ENCODE measurements around the gene ATR. TPM values are rescaled to one million over a fixed set of nuclear protein-coding genes. Genes with fewer than 3 reads are reported as not detected.

Gene ATR
- total and polyA plus RNA-seq, 10 of the 15 experiments (the other 5 are each of a cell fraction or from before 2014, with no cell fraction given), result 21.0 to 41.5 (median 30.1) TPM

GRCh38 chr3:142534543-142534942 is 44.0 kb downstream of the ATR start:
- FAIRE-seq, result no peak
- H3K9me3 ChIP-seq (replicated peaks; ENCODE audit: control insufficient read depth, insufficient read depth, low read length), result no peaks in the 10 kb centered on the region
- no peaks in the 10 kb centered on the region for H3K79me2 ChIP-seq (ENCODE audit: control insufficient read depth, insufficient read depth, low read length)
- in situ Hi-C loops (cut with MboI) (no loop called here), intact Hi-C loops (cut with micrococcal nuclease; ENCODE audit: unreplicated experiment) (no loop called here)
- no peaks in the 10 kb centered on the region for H3K27me3 ChIP-seq (replicated peaks in 1 of 2; ENCODE audit: control insufficient read depth in 2 of 2, insufficient read depth in 2 of 2, low read length in 1 of 2)
- ChIA-PET SMC1A (ENCODE audit: uncharacterized antibody, unreplicated experiment) (interaction anchor here (0.8 kb wide), 1 partner anchor 13 kb away, joined by 3 read pairs; no protein-coding TSS in a partner anchor), CTCF (interaction anchor here (0.6 kb wide), 1 partner anchor 32 kb away, joined by 3 read pairs; no protein-coding TSS in a partner anchor), RAD21 (ENCODE audit: unreplicated experiment) (no interaction called here), POLR2A (no interaction called here)
- DNase-seq (ENCODE audit: low read depth, low spot score), result no peak
- no peaks in the 10 kb centered on the region for H4K20me1 ChIP-seq (ENCODE audit: control insufficient read depth, insufficient read depth)
- no peak overlapping the region for H3K27ac ChIP-seq (ENCODE audit: control insufficient read depth, insufficient read depth)
- 93% methylated on average over 2 of the region's 2 CpGs for WGBS (ENCODE audit: insufficient coverage, insufficient replicate concordance, low lambda C conversion rate, missing lambda C conversion rate)
- ATAC-seq, result no peak
- no peak overlapping the region for H3K4me3 ChIP-seq
- peaks cover 0 to 16% of the 10 kb centered on the region in 2 experiments; a peak in 3 of 4 replicates for H3K36me3 ChIP-seq (ENCODE audit: control insufficient read depth in 2 of 2, insufficient read depth in 2 of 2, low read length in 1 of 2)
- no peaks in the 10 kb centered on the region for H3K4me1 ChIP-seq (ENCODE audit: control insufficient read depth, insufficient read depth, low read length)
- H3K9ac ChIP-seq (ENCODE audit: control insufficient read depth, insufficient read depth, low read length), result no peak overlapping the region
- no peak overlapping the region for H3K4me2 ChIP-seq (ENCODE audit: control insufficient read depth, insufficient read depth)
- no peak overlapping the region for H2AFZ ChIP-seq (ENCODE audit: control insufficient read depth, low read depth, low read length)
- no TSS peak for BruUV-seq (replicated peaks)
- TF ChIP-seq MYB (IDR thresholded peaks at IDR 0.05; ENCODE audit: borderline replicate concordance, low read depth, low read length), result no peak
- TF ChIP-seq SIN3A (IDR thresholded peaks at IDR 0.05; ENCODE audit: low read depth, low read length), result no peak
- TF ChIP-seq NFXL1 (IDR thresholded peaks at IDR 0.05; ENCODE audit: borderline replicate concordance), result no peak
- TF ChIP-seq TARDBP (IDR thresholded peaks at IDR 0.05; ENCODE audit: borderline replicate concordance), result no peak
- TF ChIP-seq, protein P1, sequence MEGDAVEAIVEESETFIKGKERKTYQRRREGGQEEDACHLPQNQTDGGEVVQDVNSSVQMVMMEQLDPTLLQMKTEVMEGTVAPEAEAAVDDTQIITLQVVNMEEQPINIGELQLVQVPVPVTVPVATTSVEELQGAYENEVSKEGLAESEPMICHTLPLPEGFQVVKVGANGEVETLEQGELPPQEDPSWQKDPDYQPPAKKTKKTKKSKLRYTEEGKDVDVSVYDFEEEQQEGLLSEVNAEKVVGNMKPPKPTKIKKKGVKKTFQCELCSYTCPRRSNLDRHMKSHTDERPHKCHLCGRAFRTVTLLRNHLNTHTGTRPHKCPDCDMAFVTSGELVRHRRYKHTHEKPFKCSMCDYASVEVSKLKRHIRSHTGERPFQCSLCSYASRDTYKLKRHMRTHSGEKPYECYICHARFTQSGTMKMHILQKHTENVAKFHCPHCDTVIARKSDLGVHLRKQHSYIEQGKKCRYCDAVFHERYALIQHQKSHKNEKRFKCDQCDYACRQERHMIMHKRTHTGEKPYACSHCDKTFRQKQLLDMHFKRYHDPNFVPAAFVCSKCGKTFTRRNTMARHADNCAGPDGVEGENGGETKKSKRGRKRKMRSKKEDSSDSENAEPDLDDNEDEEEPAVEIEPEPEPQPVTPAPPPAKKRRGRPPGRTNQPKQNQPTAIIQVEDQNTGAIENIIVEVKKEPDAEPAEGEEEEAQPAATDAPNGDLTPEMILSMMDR (IDR thresholded peaks at IDR 0.05 in 2 of 3, conservative IDR thresholded peaks at IDR 0.05 in 1 of 3; ENCODE audit: control insufficient read depth in 2 of 3, extremely low read depth in 1 of 3, insufficient read depth in 1 of 3, low read depth in 3 of 3, low read length in 3 of 3), result no peak
- TF ChIP-seq, protein P2, sequence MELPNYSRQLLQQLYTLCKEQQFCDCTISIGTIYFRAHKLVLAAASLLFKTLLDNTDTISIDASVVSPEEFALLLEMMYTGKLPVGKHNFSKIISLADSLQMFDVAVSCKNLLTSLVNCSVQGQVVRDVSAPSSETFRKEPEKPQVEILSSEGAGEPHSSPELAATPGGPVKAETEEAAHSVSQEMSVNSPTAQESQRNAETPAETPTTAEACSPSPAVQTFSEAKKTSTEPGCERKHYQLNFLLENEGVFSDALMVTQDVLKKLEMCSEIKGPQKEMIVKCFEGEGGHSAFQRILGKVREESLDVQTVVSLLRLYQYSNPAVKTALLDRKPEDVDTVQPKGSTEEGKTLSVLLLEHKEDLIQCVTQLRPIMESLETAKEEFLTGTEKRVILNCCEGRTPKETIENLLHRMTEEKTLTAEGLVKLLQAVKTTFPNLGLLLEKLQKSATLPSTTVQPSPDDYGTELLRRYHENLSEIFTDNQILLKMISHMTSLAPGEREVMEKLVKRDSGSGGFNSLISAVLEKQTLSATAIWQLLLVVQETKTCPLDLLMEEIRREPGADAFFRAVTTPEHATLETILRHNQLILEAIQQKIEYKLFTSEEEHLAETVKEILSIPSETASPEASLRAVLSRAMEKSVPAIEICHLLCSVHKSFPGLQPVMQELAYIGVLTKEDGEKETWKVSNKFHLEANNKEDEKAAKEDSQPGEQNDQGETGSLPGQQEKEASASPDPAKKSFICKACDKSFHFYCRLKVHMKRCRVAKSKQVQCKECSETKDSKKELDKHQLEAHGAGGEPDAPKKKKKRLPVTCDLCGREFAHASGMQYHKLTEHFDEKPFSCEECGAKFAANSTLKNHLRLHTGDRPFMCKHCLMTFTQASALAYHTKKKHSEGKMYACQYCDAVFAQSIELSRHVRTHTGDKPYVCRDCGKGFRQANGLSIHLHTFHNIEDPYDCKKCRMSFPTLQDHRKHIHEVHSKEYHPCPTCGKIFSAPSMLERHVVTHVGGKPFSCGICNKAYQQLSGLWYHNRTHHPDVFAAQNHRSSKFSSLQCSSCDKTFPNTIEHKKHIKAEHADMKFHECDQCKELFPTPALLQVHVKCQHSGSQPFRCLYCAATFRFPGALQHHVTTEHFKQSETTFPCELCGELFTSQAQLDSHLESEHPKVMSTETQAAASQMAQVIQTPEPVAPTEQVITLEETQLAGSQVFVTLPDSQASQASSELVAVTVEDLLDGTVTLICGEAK (IDR thresholded peaks at IDR 0.05; ENCODE audit: borderline replicate concordance), result no peak
- TF ChIP-seq MYC (IDR thresholded peaks at IDR 0.05; ENCODE audit: insufficient read depth, insufficient read length, insufficient replicate concordance, low read length, severe bottlenecking), result no peak
- TF ChIP-seq CEBPB (IDR thresholded peaks at IDR 0.05; ENCODE audit: borderline replicate concordance in 1 of 2, low read depth in 2 of 2, low read length in 2 of 2), result no peak
- no peak for TF ChIP-seq MTA2 (IDR thresholded peaks at IDR 0.05; ENCODE audit: low read depth)
- TF ChIP-seq, protein P3, sequence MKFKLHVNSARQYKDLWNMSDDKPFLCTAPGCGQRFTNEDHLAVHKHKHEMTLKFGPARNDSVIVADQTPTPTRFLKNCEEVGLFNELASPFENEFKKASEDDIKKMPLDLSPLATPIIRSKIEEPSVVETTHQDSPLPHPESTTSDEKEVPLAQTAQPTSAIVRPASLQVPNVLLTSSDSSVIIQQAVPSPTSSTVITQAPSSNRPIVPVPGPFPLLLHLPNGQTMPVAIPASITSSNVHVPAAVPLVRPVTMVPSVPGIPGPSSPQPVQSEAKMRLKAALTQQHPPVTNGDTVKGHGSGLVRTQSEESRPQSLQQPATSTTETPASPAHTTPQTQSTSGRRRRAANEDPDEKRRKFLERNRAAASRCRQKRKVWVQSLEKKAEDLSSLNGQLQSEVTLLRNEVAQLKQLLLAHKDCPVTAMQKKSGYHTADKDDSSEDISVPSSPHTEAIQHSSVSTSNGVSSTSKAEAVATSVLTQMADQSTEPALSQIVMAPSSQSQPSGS (IDR thresholded peaks at IDR 0.05; ENCODE audit: low read length), result no peak
- TF ChIP-seq EP300 (IDR thresholded peaks at IDR 0.05; ENCODE audit: borderline replicate concordance in 1 of 2, control insufficient read depth in 1 of 2, low read depth in 2 of 2, low read length in 2 of 2), result no peak
- no peak for TF ChIP-seq NFIC (IDR thresholded peaks at IDR 0.05; ENCODE audit: low read depth, low read length)
- TF ChIP-seq SKIL (IDR thresholded peaks at IDR 0.05; ENCODE audit: low read depth, poor library complexity, severe bottlenecking), result no peak
- no peak for TF ChIP-seq GATAD2B (conservative IDR thresholded peaks at IDR 0.05; ENCODE audit: low read depth)
